ENCODE measurements around the gene NDUFV3. TPM values are rescaled to one million over a fixed set of nuclear protein-coding genes. Genes with fewer than 3 reads are reported as not detected.
A peak's percentile ranks its signal among the peaks of the same experiment; 100 is the strongest.
"Not testable (repeated sequence)": the region's sequence is repeated elsewhere in the genome, so short reads cannot be mapped to it uniquely, and the experiment has no call there.

The NDUFV3 gene
- polyA plus RNA-seq (2013, experiment 1 of 2), result 30.8 TPM
- 28.9 TPM for polyA plus RNA-seq (2013, experiment 2 of 2)

DNA sequence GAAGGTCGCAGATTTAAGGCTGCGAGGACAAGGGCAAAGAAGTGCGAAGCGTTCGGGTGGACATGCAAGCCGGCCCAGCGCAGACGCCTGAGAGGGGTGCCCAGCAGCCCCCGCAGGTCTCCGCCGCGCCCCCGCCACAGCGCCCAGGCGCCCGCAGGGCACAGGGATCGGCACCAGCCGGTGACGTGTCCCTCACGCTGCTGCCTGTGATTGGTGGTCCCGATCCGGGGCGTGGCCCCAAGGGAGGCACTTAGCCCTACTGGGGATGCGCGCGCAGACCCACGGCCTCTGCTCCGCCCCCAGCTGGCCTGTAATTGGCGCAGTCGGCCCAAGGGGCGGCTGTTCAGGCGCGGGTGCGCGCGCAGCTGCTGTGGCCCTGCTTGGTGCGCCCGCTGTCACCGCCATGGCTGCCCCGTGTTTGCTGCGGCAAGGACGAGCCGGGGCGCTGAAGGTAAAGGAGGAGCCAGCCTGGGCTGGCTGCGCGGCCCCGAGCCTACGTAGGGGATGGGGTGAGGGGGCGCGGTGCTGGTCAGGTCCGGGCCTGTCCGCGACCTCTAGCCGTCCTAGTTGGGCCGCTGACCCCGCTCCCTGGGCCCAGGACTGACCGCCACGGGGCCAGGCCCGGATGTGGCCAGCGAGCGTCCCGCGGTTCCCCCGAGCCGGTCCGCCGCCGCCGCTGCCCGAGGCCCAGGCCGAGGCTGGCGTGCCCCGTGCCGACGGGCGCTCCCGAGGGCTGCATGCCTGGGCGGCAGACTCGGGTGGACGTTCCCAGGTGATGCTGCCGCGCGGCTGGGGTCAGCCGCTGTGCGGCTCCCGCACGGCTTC, at the start of gene NDUFV3:
TSS of gene NDUFV3 (plus strand) at position 379 of the 825 bp plus-strand sequence. CDS start at position 404, 25 bp downstream.
- Histone ChIP-seq H3K36me3 (ENCODE audit: control insufficient read depth, insufficient read depth, low read length) (peaks cover 21% of the 10 kb centered on the region), H3K4me1 (ENCODE audit: control insufficient read depth, insufficient read depth, low read length, poor library complexity, severe bottlenecking) (no peaks in the 10 kb centered on the region), H3K9me3 (ENCODE audit: control insufficient read depth, low read length) (no peaks in the 10 kb centered on the region), H3K4me3 (ENCODE audit: extremely low read depth, insufficient read depth, low read length, poor library complexity, severe bottlenecking) (peak within 1 kb of the TSS; percentile 91), H3K27ac (ENCODE audit: low read depth, low read length, severe bottlenecking) (peak within 1 kb of the TSS; percentile 91)
- WGBS, 2 experiments (ENCODE audit: insufficient coverage in 2 of 2), result 0% methylated on average over 61 to 79 of the region's 87 CpGs

DNA sequence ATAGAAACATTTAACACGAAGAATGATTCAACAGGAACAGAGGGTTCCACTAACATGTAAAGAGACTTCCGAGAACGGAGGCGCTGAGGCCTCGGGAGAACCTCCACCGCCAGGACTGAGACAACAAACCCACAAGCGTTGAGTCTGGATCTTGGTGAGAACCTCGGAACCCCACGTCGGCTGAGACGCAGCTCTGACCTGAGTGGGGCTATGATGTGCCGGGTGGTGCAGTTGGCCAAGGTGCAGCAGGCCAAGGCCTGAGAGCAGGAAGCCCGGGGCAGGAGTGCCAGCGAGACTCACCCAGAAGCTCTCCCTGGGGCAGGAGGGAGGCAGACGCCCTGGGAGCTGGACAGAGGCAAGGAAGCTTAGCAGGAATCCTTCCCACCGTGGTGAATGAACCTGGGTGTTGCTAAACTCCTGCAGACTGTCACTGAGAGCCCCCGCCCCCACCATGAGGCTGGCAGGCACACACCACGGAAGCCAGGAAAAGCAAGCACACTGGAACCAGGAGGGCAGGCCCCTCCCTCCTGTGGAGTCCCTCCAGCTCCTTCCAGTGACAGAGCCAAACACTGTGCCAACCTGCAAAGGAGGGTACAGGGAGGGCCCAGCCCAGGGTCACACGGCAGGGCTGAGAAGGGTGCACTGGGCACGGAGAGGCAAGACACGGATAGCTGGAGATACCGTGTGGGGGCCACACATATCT, 48.5 kb upstream of the NDUFV3 start:
- no peak overlapping the region for H3K27ac ChIP-seq (ENCODE audit: low read depth, low read length, severe bottlenecking)
- H3K36me3 ChIP-seq (ENCODE audit: control insufficient read depth, insufficient read depth, low read length), result peaks cover 78% of the 10 kb centered on the region
- WGBS, 2 experiments (ENCODE audit: insufficient coverage in 2 of 2), result 91 to 93% methylated on average over 18 to 21 of the region's 22 CpGs
- no peak overlapping the region for H3K4me3 ChIP-seq (ENCODE audit: extremely low read depth, insufficient read depth, low read length, poor library complexity, severe bottlenecking)
- no peaks in the 10 kb centered on the region for H3K4me1 ChIP-seq (ENCODE audit: control insufficient read depth, insufficient read depth, low read length, poor library complexity, severe bottlenecking)
- H3K9me3 ChIP-seq (ENCODE audit: control insufficient read depth, low read length), result no peaks in the 10 kb centered on the region

DNA sequence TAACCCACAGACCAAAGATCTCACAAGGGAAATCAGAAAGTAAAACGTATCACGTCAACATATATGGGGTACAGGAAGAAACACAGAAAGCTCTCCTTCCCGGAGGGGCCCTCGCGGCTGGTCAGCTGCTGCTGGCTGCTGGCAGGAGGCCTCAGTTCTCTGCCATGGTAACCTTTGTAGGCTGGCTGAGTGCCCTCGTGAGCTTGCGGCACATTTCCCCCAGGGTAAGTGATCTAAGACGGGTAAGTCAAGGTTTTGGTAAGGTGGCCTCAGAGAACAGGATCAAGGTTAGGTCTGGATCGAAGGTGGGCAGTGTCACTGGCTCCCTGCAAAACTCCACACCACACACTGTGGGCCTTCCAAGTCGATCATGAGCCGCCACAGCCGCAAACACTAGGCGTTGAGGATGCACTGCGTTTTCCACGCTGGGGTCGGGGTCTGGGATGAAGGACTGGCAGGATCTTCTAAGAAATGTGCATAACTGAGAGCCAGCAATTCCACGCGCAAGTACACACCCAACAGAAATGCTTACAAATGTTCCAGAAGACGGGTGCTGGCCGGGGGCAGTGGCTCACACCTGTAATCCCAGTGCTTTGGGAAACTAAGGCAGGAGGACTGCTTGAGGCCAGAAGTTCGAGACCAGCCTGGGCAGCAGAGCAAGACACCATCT, 47.7 kb upstream of the NDUFV3 start:
- Histone ChIP-seq H3K9me3 (ENCODE audit: control insufficient read depth, low read length) (no peaks in the 10 kb centered on the region), H3K27ac (ENCODE audit: low read depth, low read length, severe bottlenecking) (no peak overlapping the region)
- WGBS, 2 experiments (ENCODE audit: insufficient coverage in 2 of 2), result 95 to 98% methylated on average over 12 to 17 of the region's 21 CpGs

DNA sequence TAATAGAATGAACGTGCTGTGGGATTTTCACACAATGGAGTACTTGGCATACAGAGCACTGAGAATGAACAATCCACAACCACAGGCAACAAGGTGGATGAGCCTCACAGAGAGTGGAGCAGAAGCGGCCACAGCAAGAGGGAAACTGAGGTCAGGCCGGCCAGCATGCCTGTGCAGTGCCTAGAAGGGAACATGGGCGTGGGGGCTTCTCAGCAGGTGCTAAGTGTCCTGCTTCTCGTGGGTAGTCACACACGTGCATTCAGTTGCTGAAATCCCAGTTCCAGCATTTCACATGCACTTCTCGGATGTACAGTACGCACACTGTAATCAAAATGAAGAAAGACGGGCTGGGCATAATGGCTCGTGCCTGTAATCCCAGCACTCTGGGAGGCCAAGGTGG, 46.9 kb upstream of the NDUFV3 start:
- Histone ChIP-seq H3K27ac (ENCODE audit: low read depth, low read length, severe bottlenecking) (no peak overlapping the region), H3K4me1 (ENCODE audit: control insufficient read depth, insufficient read depth, low read length, poor library complexity, severe bottlenecking) (no peaks in the 10 kb centered on the region), H3K9me3 (ENCODE audit: control insufficient read depth, low read length) (no peaks in the 10 kb centered on the region), H3K36me3 (ENCODE audit: control insufficient read depth, insufficient read depth, low read length) (peaks cover 79% of the 10 kb centered on the region), H3K4me3 (ENCODE audit: extremely low read depth, insufficient read depth, low read length, poor library complexity, severe bottlenecking) (no peak overlapping the region)
- 94 to 96% methylated on average over 9 to 10 of the region's 10 CpGs for WGBS, 2 experiments (ENCODE audit: insufficient coverage in 2 of 2)

More for the DNA sequence above, 47.7 kb upstream of the NDUFV3 start:
- Histone ChIP-seq H3K4me1 (ENCODE audit: control insufficient read depth, insufficient read depth, low read length, poor library complexity, severe bottlenecking) (no peaks in the 10 kb centered on the region), H3K36me3 (ENCODE audit: control insufficient read depth, insufficient read depth, low read length) (peaks cover 79% of the 10 kb centered on the region), H3K4me3 (ENCODE audit: extremely low read depth, insufficient read depth, low read length, poor library complexity, severe bottlenecking) (no peak overlapping the region)

DNA sequence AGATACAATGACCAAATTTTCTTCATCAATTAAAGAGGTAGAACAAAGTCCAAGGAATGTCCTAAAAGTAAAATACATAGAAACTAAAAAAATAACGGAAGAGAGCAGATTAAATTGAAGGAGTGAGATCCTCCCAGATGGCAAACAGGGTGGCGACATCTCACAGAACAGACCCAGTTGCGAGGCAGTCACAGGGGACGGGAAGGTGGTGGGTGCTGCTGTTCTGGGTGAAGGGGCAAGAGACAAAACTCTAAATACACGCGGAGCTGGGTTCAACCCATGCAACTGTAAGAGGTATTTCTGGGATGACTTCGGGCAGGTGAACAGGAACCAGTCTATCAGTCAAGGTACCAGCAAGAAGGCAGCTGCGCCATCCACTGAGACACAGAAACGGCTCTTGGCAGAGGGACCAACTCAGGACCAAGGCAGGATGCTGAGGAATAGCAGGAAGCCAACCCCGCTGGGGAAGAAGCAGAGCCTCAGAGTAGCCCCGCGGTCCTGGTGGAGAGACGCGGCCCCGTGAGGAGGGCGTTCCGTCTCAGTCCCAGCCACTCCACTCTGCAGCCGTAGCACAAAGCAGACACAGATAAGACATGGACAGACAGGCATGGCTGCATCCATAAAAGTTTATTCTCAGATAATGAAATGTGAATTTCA, 45.9 kb upstream of the NDUFV3 start:
- Histone ChIP-seq H3K27ac (ENCODE audit: low read depth, low read length, severe bottlenecking) (no peak overlapping the region), H3K36me3 (ENCODE audit: control insufficient read depth, insufficient read depth, low read length) (peaks cover 83% of the 10 kb centered on the region), H3K4me3 (ENCODE audit: extremely low read depth, insufficient read depth, low read length, poor library complexity, severe bottlenecking) (no peak overlapping the region), H3K9me3 (ENCODE audit: control insufficient read depth, low read length) (no peaks in the 10 kb centered on the region), H3K4me1 (ENCODE audit: control insufficient read depth, insufficient read depth, low read length, poor library complexity, severe bottlenecking) (no peaks in the 10 kb centered on the region)
- 87 to 91% methylated on average over 12 to 17 of the region's 18 CpGs for WGBS, 2 experiments (ENCODE audit: insufficient coverage in 2 of 2)

GRCh38 chr21:42847726-42848125, 45.4 kb upstream of the NDUFV3 start:
- H3K27ac ChIP-seq (ENCODE audit: low read depth, low read length, severe bottlenecking), result no peak overlapping the region
- no peaks in the 10 kb centered on the region for H3K4me1 ChIP-seq (ENCODE audit: control insufficient read depth, insufficient read depth, low read length, poor library complexity, severe bottlenecking)
- 96 to 98% methylated on average over 4 of the region's 4 CpGs for WGBS, 2 experiments (ENCODE audit: insufficient coverage in 2 of 2)
- H3K4me3 ChIP-seq (ENCODE audit: extremely low read depth, insufficient read depth, low read length, poor library complexity, severe bottlenecking), result no peak overlapping the region
- no peaks in the 10 kb centered on the region for H3K9me3 ChIP-seq (ENCODE audit: control insufficient read depth, low read length)
- H3K36me3 ChIP-seq (ENCODE audit: control insufficient read depth, insufficient read depth, low read length), result peaks cover 81% of the 10 kb centered on the region

DNA sequence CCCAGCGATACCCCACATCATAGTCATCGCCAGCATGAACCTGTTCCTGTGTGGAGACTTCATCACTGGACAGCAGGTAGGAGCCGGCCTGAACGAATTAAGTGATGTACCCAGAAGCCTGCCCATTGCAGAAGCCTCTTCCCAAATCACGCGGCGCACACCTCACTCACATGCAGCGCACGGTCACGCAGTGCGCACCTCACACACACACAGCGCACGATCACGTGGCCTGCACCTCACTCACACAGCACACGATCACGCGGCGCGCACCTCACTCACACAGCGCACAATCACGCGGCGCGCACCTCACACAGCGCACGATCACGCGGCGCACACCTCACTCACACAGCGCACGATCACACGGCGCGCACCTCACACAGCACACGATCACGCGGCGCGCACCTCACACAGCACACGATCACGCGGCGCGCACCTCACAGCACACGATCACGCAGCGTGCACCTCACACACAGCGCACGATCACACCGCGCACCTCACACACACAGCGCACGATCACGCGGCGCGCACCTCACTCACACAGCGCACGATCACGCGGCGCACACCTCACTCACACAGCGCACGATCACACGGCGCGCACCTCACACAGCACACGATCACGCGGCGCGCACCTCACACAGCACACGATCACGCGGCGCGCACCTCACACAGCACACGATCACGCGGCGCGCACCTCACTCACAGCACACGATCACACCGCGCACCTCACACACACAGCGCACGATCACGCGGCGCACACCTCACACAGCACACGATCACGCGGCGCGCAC, 44.8 kb upstream of the NDUFV3 start:
- H3K27ac ChIP-seq (ENCODE audit: low read depth, low read length, severe bottlenecking); H3K4me3 ChIP-seq (ENCODE audit: extremely low read depth, insufficient read depth, low read length, poor library complexity, severe bottlenecking); H3K9me3 ChIP-seq (ENCODE audit: control insufficient read depth, low read length); H3K4me1 ChIP-seq (ENCODE audit: control insufficient read depth, insufficient read depth, low read length, poor library complexity, severe bottlenecking): not testable (repeated sequence)
- 93 to 95% methylated on average over 18 to 72 of the region's 95 CpGs for WGBS, 2 experiments (ENCODE audit: insufficient coverage in 2 of 2)
- H3K36me3 ChIP-seq (ENCODE audit: control insufficient read depth, insufficient read depth, low read length), result peaks cover 85% of the 10 kb centered on the region

DNA sequence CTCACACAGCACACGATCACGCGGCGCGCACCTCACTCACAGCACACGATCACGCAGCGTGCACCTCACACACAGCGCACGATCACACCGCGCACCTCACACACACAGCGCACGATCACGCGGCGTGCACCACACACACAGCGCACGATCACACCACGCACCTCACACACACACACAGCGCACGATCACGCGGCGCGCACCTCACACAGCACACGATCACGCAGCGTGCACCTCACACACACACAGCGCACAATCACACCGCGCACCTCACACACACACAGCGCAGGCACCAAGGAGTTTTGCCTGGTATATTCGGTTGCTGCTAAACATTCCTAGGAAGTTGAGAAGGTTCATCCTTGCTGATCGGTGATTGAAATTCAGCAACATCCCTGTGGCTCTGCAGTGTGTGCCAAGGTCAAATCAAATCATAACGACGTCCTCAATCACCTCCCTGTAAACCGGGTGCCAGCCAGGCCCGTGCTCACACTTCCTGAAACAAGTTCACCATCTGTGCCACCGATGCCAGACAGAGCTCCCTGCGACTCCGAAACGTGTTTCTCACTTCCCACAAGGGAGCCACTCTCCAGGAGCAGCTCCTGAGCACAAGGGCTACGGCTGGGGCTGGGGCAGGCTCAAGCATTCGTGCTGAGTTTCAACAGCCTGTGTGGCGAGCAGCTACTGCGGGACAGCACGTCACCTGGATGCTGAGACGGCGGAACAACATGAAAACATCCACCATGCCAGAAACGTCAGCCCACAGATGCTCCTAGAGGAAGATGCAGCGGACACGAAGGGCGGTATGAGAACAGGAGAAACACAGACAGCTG, 44.0 kb upstream of the NDUFV3 start:
- Histone ChIP-seq H3K9me3 (ENCODE audit: control insufficient read depth, low read length) (no peaks in the 10 kb centered on the region), H3K4me3 (ENCODE audit: extremely low read depth, insufficient read depth, low read length, poor library complexity, severe bottlenecking) (no peak overlapping the region), H3K4me1 (ENCODE audit: control insufficient read depth, insufficient read depth, low read length, poor library complexity, severe bottlenecking) (no peaks in the 10 kb centered on the region), H3K36me3 (ENCODE audit: control insufficient read depth, insufficient read depth, low read length) (peaks cover 85% of the 10 kb centered on the region), H3K27ac (ENCODE audit: low read depth, low read length, severe bottlenecking) (no peak overlapping the region)
- WGBS, 2 experiments (ENCODE audit: insufficient coverage in 2 of 2), result 88 to 90% methylated on average over 42 to 47 of the region's 54 CpGs

- no peaks in the 10 kb centered on the region for H3K9me3 ChIP-seq (ENCODE audit: control insufficient read depth, low read length)
- WGBS, 2 experiments (ENCODE audit: insufficient coverage in 2 of 2), result 95 to 98% methylated on average over 23 to 25 of the region's 29 CpGs
Observed at GRCh38 chr21:42849759-42850412, 43.2 kb upstream of the NDUFV3 start.

More at GRCh38 chr21:42849759-42850412, 43.2 kb upstream of the NDUFV3 start:
- no peak overlapping the region for H3K4me3 ChIP-seq (ENCODE audit: extremely low read depth, insufficient read depth, low read length, poor library complexity, severe bottlenecking)
- no peak overlapping the region for H3K27ac ChIP-seq (ENCODE audit: low read depth, low read length, severe bottlenecking)
- peaks cover 85% of the 10 kb centered on the region for H3K36me3 ChIP-seq (ENCODE audit: control insufficient read depth, insufficient read depth, low read length)
- no peaks in the 10 kb centered on the region for H3K4me1 ChIP-seq (ENCODE audit: control insufficient read depth, insufficient read depth, low read length, poor library complexity, severe bottlenecking)
